ENCODE results near the gene REELD1. TPM values are rescaled to one million over a fixed set of nuclear protein-coding genes. Genes with fewer than 3 reads are reported as not detected.

The REELD1 gene
- polyA plus RNA-seq, 1 donor from 2014 or later = not detected

DNA sequence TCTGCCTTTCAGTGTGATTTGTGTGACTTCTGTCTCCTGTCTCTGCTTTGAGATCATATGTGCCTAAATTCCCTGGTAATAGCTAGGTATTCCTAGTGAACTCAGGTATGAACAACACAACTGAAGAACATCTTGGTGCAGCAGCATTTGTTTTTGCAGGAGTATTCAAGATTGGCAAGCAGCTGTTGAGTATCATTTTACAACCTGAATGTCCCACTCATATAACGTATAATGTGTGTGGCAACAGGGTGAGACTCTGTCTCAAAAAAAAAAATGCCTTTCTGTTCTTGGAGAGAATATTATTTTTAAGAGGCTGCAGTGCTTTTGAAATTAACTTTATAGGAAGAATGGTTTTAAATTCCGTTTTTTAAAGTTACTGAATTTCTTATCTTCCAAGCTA lies 31.1 kb upstream of the REELD1 start:
- H3K4me3 ChIP-seq (ENCODE audit: low read length) = no peak overlapping the region
- H3K4me2 ChIP-seq (ENCODE audit: low read length) = no peak overlapping the region
- H3F3A ChIP-seq (ENCODE audit: insufficient read depth, low read length, poor library complexity, severe bottlenecking) = no peaks in the 10 kb centered on the region
- H3K27me3 ChIP-seq (ENCODE audit: insufficient read depth, low read depth, low read length) = no peaks in the 10 kb centered on the region
- H3K9me2 ChIP-seq (ENCODE audit: insufficient read depth, low read length) = no peaks in the 10 kb centered on the region
- no peaks in the 10 kb centered on the region for H3K9me3 ChIP-seq (ENCODE audit: low read length)
- H3K27ac ChIP-seq (ENCODE audit: low read length) = no peak overlapping the region
- H4K20me1 ChIP-seq (ENCODE audit: insufficient read depth) = no peaks in the 10 kb centered on the region
- TF ChIP-seq, protein P1, sequence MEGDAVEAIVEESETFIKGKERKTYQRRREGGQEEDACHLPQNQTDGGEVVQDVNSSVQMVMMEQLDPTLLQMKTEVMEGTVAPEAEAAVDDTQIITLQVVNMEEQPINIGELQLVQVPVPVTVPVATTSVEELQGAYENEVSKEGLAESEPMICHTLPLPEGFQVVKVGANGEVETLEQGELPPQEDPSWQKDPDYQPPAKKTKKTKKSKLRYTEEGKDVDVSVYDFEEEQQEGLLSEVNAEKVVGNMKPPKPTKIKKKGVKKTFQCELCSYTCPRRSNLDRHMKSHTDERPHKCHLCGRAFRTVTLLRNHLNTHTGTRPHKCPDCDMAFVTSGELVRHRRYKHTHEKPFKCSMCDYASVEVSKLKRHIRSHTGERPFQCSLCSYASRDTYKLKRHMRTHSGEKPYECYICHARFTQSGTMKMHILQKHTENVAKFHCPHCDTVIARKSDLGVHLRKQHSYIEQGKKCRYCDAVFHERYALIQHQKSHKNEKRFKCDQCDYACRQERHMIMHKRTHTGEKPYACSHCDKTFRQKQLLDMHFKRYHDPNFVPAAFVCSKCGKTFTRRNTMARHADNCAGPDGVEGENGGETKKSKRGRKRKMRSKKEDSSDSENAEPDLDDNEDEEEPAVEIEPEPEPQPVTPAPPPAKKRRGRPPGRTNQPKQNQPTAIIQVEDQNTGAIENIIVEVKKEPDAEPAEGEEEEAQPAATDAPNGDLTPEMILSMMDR (IDR thresholded peaks at IDR 0.05; ENCODE audit: poor library complexity, severe bottlenecking) = no peak
- TF ChIP-seq SMC3 (conservative IDR thresholded peaks at IDR 0.05; ENCODE audit: poor library complexity) (no peak), EP300 (conservative IDR thresholded peaks at IDR 0.05; ENCODE audit: poor library complexity, severe bottlenecking) (no peak), POLR2AphosphoS5 (IDR thresholded peaks at IDR 0.05) (no peak), RAD21 (conservative IDR thresholded peaks at IDR 0.05) (no peak), EZH2 (IDR thresholded peaks at IDR 0.05; ENCODE audit: borderline replicate concordance, insufficient read depth, low read length, poor library complexity, severe bottlenecking) (no peak), MXI1 (conservative IDR thresholded peaks at IDR 0.05; ENCODE audit: poor library complexity, severe bottlenecking) (no peak), TAF1 (IDR thresholded peaks at IDR 0.05; ENCODE audit: low read depth) (no peak)
- TF ChIP-seq, protein P2, sequence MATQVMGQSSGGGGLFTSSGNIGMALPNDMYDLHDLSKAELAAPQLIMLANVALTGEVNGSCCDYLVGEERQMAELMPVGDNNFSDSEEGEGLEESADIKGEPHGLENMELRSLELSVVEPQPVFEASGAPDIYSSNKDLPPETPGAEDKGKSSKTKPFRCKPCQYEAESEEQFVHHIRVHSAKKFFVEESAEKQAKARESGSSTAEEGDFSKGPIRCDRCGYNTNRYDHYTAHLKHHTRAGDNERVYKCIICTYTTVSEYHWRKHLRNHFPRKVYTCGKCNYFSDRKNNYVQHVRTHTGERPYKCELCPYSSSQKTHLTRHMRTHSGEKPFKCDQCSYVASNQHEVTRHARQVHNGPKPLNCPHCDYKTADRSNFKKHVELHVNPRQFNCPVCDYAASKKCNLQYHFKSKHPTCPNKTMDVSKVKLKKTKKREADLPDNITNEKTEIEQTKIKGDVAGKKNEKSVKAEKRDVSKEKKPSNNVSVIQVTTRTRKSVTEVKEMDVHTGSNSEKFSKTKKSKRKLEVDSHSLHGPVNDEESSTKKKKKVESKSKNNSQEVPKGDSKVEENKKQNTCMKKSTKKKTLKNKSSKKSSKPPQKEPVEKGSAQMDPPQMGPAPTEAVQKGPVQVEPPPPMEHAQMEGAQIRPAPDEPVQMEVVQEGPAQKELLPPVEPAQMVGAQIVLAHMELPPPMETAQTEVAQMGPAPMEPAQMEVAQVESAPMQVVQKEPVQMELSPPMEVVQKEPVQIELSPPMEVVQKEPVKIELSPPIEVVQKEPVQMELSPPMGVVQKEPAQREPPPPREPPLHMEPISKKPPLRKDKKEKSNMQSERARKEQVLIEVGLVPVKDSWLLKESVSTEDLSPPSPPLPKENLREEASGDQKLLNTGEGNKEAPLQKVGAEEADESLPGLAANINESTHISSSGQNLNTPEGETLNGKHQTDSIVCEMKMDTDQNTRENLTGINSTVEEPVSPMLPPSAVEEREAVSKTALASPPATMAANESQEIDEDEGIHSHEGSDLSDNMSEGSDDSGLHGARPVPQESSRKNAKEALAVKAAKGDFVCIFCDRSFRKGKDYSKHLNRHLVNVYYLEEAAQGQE (IDR thresholded peaks at IDR 0.05; ENCODE audit: borderline replicate concordance) = no peak
- no peaks in the 10 kb centered on the region for H3K36me3 ChIP-seq (ENCODE audit: insufficient read depth, low read length)
- peaks cover 20% of the 10 kb centered on the region for H3K79me2 ChIP-seq (replicated peaks; ENCODE audit: insufficient read depth, low read length)
- no peak overlapping the region for H2AFZ ChIP-seq (ENCODE audit: low read depth, low read length)
- H3K9ac ChIP-seq (ENCODE audit: low read length) = no peak overlapping the region

DNA sequence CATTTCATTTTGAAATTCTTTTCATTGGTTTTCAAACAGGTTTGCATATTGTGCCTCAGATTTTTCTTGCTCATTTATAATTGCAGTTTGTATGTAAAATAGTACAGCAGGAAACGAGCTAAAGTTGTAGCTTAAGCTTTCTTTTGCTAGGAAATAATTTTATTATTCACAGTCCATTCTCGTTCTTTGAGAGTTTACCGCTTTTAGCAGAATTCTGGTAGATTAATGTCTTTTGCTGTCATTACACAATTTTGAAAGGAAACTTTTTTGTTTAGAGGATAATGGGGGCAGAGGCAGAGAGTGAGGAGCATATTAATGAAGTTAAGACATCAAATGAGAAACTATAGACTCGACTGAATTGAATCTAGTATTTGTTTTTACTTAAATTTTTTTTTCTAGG lies 28.3 kb upstream of the REELD1 start:
- Histone ChIP-seq H3K79me2 (replicated peaks; ENCODE audit: insufficient read depth, low read length) (peaks cover 15% of the 10 kb centered on the region), H3K4me3 (ENCODE audit: low read length) (no peak overlapping the region), H3K9ac (ENCODE audit: low read length) (no peak overlapping the region), H3K27ac (ENCODE audit: low read length) (no peak overlapping the region), H4K20me1 (ENCODE audit: insufficient read depth) (no peaks in the 10 kb centered on the region), H3K9me3 (ENCODE audit: low read length) (no peaks in the 10 kb centered on the region), H3K27me3 (ENCODE audit: insufficient read depth, low read depth, low read length) (no peaks in the 10 kb centered on the region), H3K9me2 (ENCODE audit: insufficient read depth, low read length) (no peaks in the 10 kb centered on the region), H3F3A (ENCODE audit: insufficient read depth, low read length, poor library complexity, severe bottlenecking) (no peaks in the 10 kb centered on the region), H3K4me2 (ENCODE audit: low read length) (no peak overlapping the region), H3K36me3 (ENCODE audit: insufficient read depth, low read length) (no peaks in the 10 kb centered on the region), H2AFZ (ENCODE audit: low read depth, low read length) (no peak overlapping the region)
- TF ChIP-seq, protein P1 (IDR thresholded peaks at IDR 0.05; ENCODE audit: poor library complexity, severe bottlenecking) = no peak
- TF ChIP-seq RAD21 (conservative IDR thresholded peaks at IDR 0.05) = no peak
